NT2/D1 (cell line): ENCODE data around the gene PPM1H.

Experiments used
- SUZ12 ChIP-seq: IDR thresholded peaks from 2 replicates; pipeline ENCODE4 v1.6.1; 2011; ENCODE audit not compliant: insufficient read length, insufficient read depth; ENCODE audit errors: extremely low read depth
- YY1 ChIP-seq: IDR thresholded peaks from 2 replicates; pipeline ENCODE4 v1.6.1; 2011; ENCODE audit not compliant: insufficient read length, insufficient read depth
- ZNF274 ChIP-seq: IDR thresholded peaks from 2 replicates; pipeline ENCODE4 v1.6.1; 2011; ENCODE audit warnings: mild to moderate bottlenecking, low read depth, low read length

- TF ChIP-seq YY1 (no peak), SUZ12 (no peak), ZNF274 (no peak)
Observed at GRCh38 chr12:62806244-62806836, 128.6 kb downstream of the PPM1H start.
